Fibroblast of lung (primary cell): Measurements from ENCODE around the gene ZSCAN16.

Experiments used
- CTCF ChIP-seq, 2 donors: IDR thresholded peaks in 1 of 2; conservative IDR thresholded peaks in 1 of 2; 1 replicate in 1 of 2; 2 replicates in 1 of 2; pipeline ENCODE4 v1.5.1; 2011 to 2012; ENCODE audit warnings: low read length in 2 of 2, control low read depth in 1 of 2, inconsistent platforms in 1 of 2, low read depth in 1 of 2, mild to moderate bottlenecking in 1 of 2
- EZH2 ChIP-seq: IDR thresholded peaks from 2 replicates; pipeline ENCODE4 v1.5.1; 2012; ENCODE audit warnings: low read length, control low read depth, mild to moderate bottlenecking; ENCODE audit errors: missing control alignments

GRCh38 chr6:28081486-28081751, 43.0 kb upstream of the ZSCAN16 start:
- TF ChIP-seq CTCF (conservative IDR thresholded peaks at IDR 0.05 in 1 of 2, IDR thresholded peaks at IDR 0.05 in 1 of 2; ENCODE audit: low read depth in 1 of 2, low read length in 2 of 2) = no peak
- no peak for TF ChIP-seq EZH2
